BE2C (cell line): ENCODE data around the gene MRPS2.
"Not testable (repeated sequence)": the region's sequence is repeated elsewhere in the genome, so short reads cannot be mapped to it uniquely, and the experiment has no call there.

Source experiments
- DNase-seq: peaks from one replicate; pipeline ENCODE4 v3.0.0-alpha.2; 2020
- H3K27me3 ChIP-seq: fragments of 250-450 bp; sonication (Bioruptor Pico); 2 replicates; pipeline ENCODE4 v1.5.1; 2020; ENCODE audit warnings: mild to moderate bottlenecking
- H3K36me3 ChIP-seq: fragments of 250-450 bp; sonication (Bioruptor Pico); 2 replicates; pipeline ENCODE4 v1.5.1; 2020; ENCODE audit warnings: mild to moderate bottlenecking
- H3K4me1 ChIP-seq: fragments of 250-450 bp; sonication (Bioruptor Pico); 2 replicates; pipeline ENCODE4 v1.5.1; 2020
- H3K4me3 ChIP-seq: 2 replicates; pipeline ENCODE4 v1.5.1; 2011; ENCODE audit warnings: low read depth, low read length
- H3K9me3 ChIP-seq: fragments of 250-450 bp; sonication (Bioruptor Pico); 2 replicates; pipeline ENCODE4 v1.5.1; 2020
- CTCF ChIP-seq: IDR thresholded peaks from 2 replicates; pipeline ENCODE4 v1.5.1; 2012; ENCODE audit warnings: mild to moderate bottlenecking, low read depth, low read length

MRPS2 gene

GRCh38 chr9:135526730-135527571, 26.5 kb downstream of the MRPS2 start:
- Histone ChIP-seq H3K27me3 (no peaks in the 10 kb centered on the region), H3K9me3 (no peaks in the 10 kb centered on the region), H3K36me3 (no peaks in the 10 kb centered on the region), H3K4me1 (no peaks in the 10 kb centered on the region; the same call in 1 of the 2 replicates), H3K4me3 (no peak overlapping the region)
- no peak for DNase-seq
- TF ChIP-seq CTCF: no peak

GRCh38 chr9:135528842-135529435, 28.5 kb downstream of the MRPS2 start:
- DNase-seq, H3K36me3 ChIP-seq, H3K27me3 ChIP-seq, H3K4me1 ChIP-seq, H3K9me3 ChIP-seq, H3K4me3 ChIP-seq: not testable (repeated sequence)

- no peak for DNase-seq
- no peaks in the 10 kb centered on the region for H3K4me1 ChIP-seq
- no peak overlapping the region for H3K4me3 ChIP-seq
- H3K9me3 ChIP-seq: no peaks in the 10 kb centered on the region
- TF ChIP-seq CTCF: no peak
- H3K27me3 ChIP-seq: no peaks in the 10 kb centered on the region
- H3K36me3 ChIP-seq: no peaks in the 10 kb centered on the region
Observed at GRCh38 chr9:135530146-135530545, 29.7 kb downstream of the MRPS2 start.

- H3K9me3 ChIP-seq: no peaks in the 10 kb centered on the region
- no peak for DNase-seq
- H3K4me1 ChIP-seq: no peaks in the 10 kb centered on the region
- no peak overlapping the region for H3K4me3 ChIP-seq
- H3K27me3 ChIP-seq: no peaks in the 10 kb centered on the region
- TF ChIP-seq CTCF: no peak
- H3K36me3 ChIP-seq: no peaks in the 10 kb centered on the region
Observed at GRCh38 chr9:135531096-135531495, 30.6 kb downstream of the MRPS2 start.

- H3K9me3 ChIP-seq: no peaks in the 10 kb centered on the region
- no peak overlapping the region for H3K4me3 ChIP-seq
- TF ChIP-seq CTCF: no peak
- no peak for DNase-seq
- H3K27me3 ChIP-seq: no peaks in the 10 kb centered on the region
- H3K4me1 ChIP-seq: no peaks in the 10 kb centered on the region
- no peaks in the 10 kb centered on the region for H3K36me3 ChIP-seq
Observed at GRCh38 chr9:135533113-135533512, 32.6 kb downstream of the MRPS2 start.

- no peaks in the 10 kb centered on the region for H3K27me3 ChIP-seq
- no peaks in the 10 kb centered on the region for H3K4me1 ChIP-seq
- no peak overlapping the region for H3K4me3 ChIP-seq
- H3K9me3 ChIP-seq: no peaks in the 10 kb centered on the region
- DNase-seq: no peak
- H3K36me3 ChIP-seq: no peaks in the 10 kb centered on the region
- TF ChIP-seq CTCF: no peak
Observed at GRCh38 chr9:135533674-135534073, 33.2 kb downstream of the MRPS2 start.

GRCh38 chr9:135534192-135534711, 33.8 kb downstream of the MRPS2 start:
- H3K4me1 ChIP-seq, H3K36me3 ChIP-seq, H3K9me3 ChIP-seq, DNase-seq, H3K27me3 ChIP-seq, H3K4me3 ChIP-seq: not testable (repeated sequence)

- not testable (repeated sequence) for H3K4me3 ChIP-seq, H3K27me3 ChIP-seq, DNase-seq
Observed at GRCh38 chr9:135534826-135535225, 34.3 kb downstream of the MRPS2 start.

GRCh38 chr9:135535631-135536030, 35.1 kb downstream of the MRPS2 start:
- DNase-seq, H3K9me3 ChIP-seq, H3K4me1 ChIP-seq, H3K36me3 ChIP-seq, H3K4me3 ChIP-seq, H3K27me3 ChIP-seq: not testable (repeated sequence)

More at GRCh38 chr9:135534826-135535225, 34.3 kb downstream of the MRPS2 start:
- not testable (repeated sequence) for H3K36me3 ChIP-seq, H3K9me3 ChIP-seq, H3K4me1 ChIP-seq
